Astrocyte of the spinal cord (primary cell): ENCODE data around the gene EXOC6B.

Source experiments
- DNase-seq: peaks from one replicate; pipeline ENCODE4 v3.0.0; 2011; ENCODE audit warnings: low read depth, low spot score
- H3K4me3 ChIP-seq: 2 replicates; pipeline ENCODE4 v1.5.1; 2011; ENCODE audit warnings: low read depth, mild to moderate bottlenecking, low read length, moderate library complexity
- CTCF ChIP-seq: IDR thresholded peaks from 2 replicates; pipeline ENCODE4 v1.5.1; 2012; ENCODE audit warnings: low read depth, mild to moderate bottlenecking, low read length, inconsistent platforms
- in situ Hi-C: cut with HindIII; loops from 2 replicates; pipeline ENCODE4 v1.10.0; 2017; ENCODE audit warnings: low sequenced_read_pairs

Gene EXOC6B

GRCh38 chr2:72128059-72128842 lies 697.6 kb downstream of the EXOC6B start:
- H3K4me3 ChIP-seq: no peak overlapping the region
- in situ Hi-C loops: no loop called here
- no peak for DNase-seq
- no peak for TF ChIP-seq CTCF

GRCh38 chr2:72127401-72128058 lies 698.3 kb downstream of the EXOC6B start:
- DNase-seq: no peak

GRCh38 chr2:72126186-72127100 lies 699.4 kb downstream of the EXOC6B start:
- DNase-seq: no peak
- no peak overlapping the region for H3K4me3 ChIP-seq
- no peak for TF ChIP-seq CTCF
- in situ Hi-C loops: no loop called here

More at GRCh38 chr2:72127401-72128058, 698.3 kb downstream of the EXOC6B start:
- H3K4me3 ChIP-seq: no peak overlapping the region
- TF ChIP-seq CTCF: no peak
- in situ Hi-C loops: no loop called here
